ENCODE data around the gene PIK3C3. TPM values are rescaled to one million over a fixed set of nuclear protein-coding genes. Genes with fewer than 3 reads are reported as not detected.

Gene PIK3C3
- total RNA-seq, 2 experiments from 2014 or later = 8.3 to 22.3 TPM

- Histone ChIP-seq H3K36me3 (ENCODE audit: insufficient read depth, low read length) (no peaks in the 10 kb centered on the region), H3K4me2 (ENCODE audit: low read length) (no peak overlapping the region), H3K27ac (ENCODE audit: low read depth, low read length, poor library complexity, severe bottlenecking) (no peak overlapping the region), H2AFZ (ENCODE audit: low read length) (no peak overlapping the region), H3K4me3 (ENCODE audit: low read depth, low read length, poor library complexity, severe bottlenecking) (no peak overlapping the region), H4K20me1 (ENCODE audit: insufficient read depth, low read length) (no peaks in the 10 kb centered on the region), H3K9me3 (ENCODE audit: low read length) (no peaks in the 10 kb centered on the region), H3K79me2 (ENCODE audit: insufficient read depth, low read depth, low read length) (no peaks in the 10 kb centered on the region), H3K4me1 (ENCODE audit: insufficient read depth, low read length, poor library complexity, severe bottlenecking) (no peaks in the 10 kb centered on the region), H3K9me2 (ENCODE audit: insufficient read depth, low read length) (no peaks in the 10 kb centered on the region)
- intact Hi-C loops (cut with micrococcal nuclease; ENCODE audit: unreplicated experiment) = no loop called here
- ChIA-PET POLR2A (no interaction called here), CTCF (ENCODE audit: unreplicated experiment) (no interaction called here)
- BruUV-seq (replicated peaks) = no TSS peak
- no peak for TF ChIP-seq EZH2phosphoT487 (IDR thresholded peaks at IDR 0.05; ENCODE audit: borderline replicate concordance, low read depth, low read length)
- TF ChIP-seq CTCF (conservative IDR thresholded peaks at IDR 0.05; ENCODE audit: low read length) = no peak
- no peak for DNase-seq (ENCODE audit: low spot score)
Measured at GRCh38 chr18:42100911-42101310, 145.9 kb downstream of the PIK3C3 start.

DNA sequence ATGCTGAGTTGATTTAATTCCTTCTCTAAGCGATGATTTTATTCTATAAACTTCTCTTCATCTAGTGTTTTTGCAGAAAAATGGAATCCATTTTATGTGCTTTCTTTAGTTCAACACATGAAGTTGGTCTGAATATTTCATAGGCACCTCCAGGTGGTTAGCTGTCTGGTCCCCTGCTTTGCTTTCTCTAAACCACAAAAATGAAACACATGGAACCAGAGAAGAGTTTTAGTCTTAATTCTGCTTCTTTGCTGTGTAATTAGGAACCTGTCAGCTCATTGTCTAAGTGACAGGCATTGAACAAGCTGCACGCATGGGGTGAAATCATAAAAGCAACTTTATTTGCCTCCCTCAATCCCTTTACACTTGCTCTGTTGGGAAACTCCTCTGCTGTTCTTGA lies 150.4 kb downstream of the PIK3C3 start:
- CTCF ChIA-PET (ENCODE audit: unreplicated experiment) = no interaction called here
- no peak for DNase-seq (ENCODE audit: low spot score)
- Histone ChIP-seq H3K79me2 (ENCODE audit: insufficient read depth, low read depth, low read length) (no peaks in the 10 kb centered on the region), H4K20me1 (ENCODE audit: insufficient read depth, low read length) (no peaks in the 10 kb centered on the region), H3K4me1 (ENCODE audit: insufficient read depth, low read length, poor library complexity, severe bottlenecking) (no peaks in the 10 kb centered on the region), H3K9me3 (ENCODE audit: low read length) (no peaks in the 10 kb centered on the region), H3K27ac (ENCODE audit: low read depth, low read length, poor library complexity, severe bottlenecking) (no peak overlapping the region), H3K4me2 (ENCODE audit: low read length) (no peak overlapping the region), H2AFZ (ENCODE audit: low read length) (no peak overlapping the region), H3K4me3 (ENCODE audit: low read depth, low read length, poor library complexity, severe bottlenecking) (no peak overlapping the region), H3K36me3 (ENCODE audit: insufficient read depth, low read length) (no peaks in the 10 kb centered on the region), H3K9me2 (ENCODE audit: insufficient read depth, low read length) (no peaks in the 10 kb centered on the region)
- no TSS peak for BruUV-seq (replicated peaks)
- intact Hi-C loops (cut with micrococcal nuclease; ENCODE audit: unreplicated experiment) = no loop called here
- TF ChIP-seq EZH2phosphoT487 (IDR thresholded peaks at IDR 0.05; ENCODE audit: borderline replicate concordance, low read depth, low read length) = no peak
- TF ChIP-seq CTCF (conservative IDR thresholded peaks at IDR 0.05; ENCODE audit: low read length) = no peak
- POLR2A ChIA-PET = interaction anchor here (0.6 kb wide), 1 partner anchor 732 kb away, joined by 3 read pairs; no protein-coding TSS in a partner anchor

- TF ChIP-seq CTCF (conservative IDR thresholded peaks at IDR 0.05; ENCODE audit: low read length) = no peak
- no peak for TF ChIP-seq EZH2phosphoT487 (IDR thresholded peaks at IDR 0.05; ENCODE audit: borderline replicate concordance, low read depth, low read length)
- DNase-seq (ENCODE audit: low spot score) = no peak
- BruUV-seq (replicated peaks) = no TSS peak
Measured at GRCh38 chr18:42106784-42107183, 151.8 kb downstream of the PIK3C3 start.

More at GRCh38 chr18:42106784-42107183, 151.8 kb downstream of the PIK3C3 start:
- Histone ChIP-seq H2AFZ (ENCODE audit: low read length) (no peak overlapping the region), H3K36me3 (ENCODE audit: insufficient read depth, low read length) (no peaks in the 10 kb centered on the region), H3K27ac (ENCODE audit: low read depth, low read length, poor library complexity, severe bottlenecking) (no peak overlapping the region), H3K9me3 (ENCODE audit: low read length) (no peaks in the 10 kb centered on the region), H3K4me2 (ENCODE audit: low read length) (no peak overlapping the region), H4K20me1 (ENCODE audit: insufficient read depth, low read length) (no peaks in the 10 kb centered on the region), H3K4me3 (ENCODE audit: low read depth, low read length, poor library complexity, severe bottlenecking) (no peak overlapping the region), H3K79me2 (ENCODE audit: insufficient read depth, low read depth, low read length) (no peaks in the 10 kb centered on the region), H3K4me1 (ENCODE audit: insufficient read depth, low read length, poor library complexity, severe bottlenecking) (no peaks in the 10 kb centered on the region), H3K9me2 (ENCODE audit: insufficient read depth, low read length) (no peaks in the 10 kb centered on the region)
- ChIA-PET POLR2A (no interaction called here), CTCF (ENCODE audit: unreplicated experiment) (no interaction called here)
- intact Hi-C loops (cut with micrococcal nuclease; ENCODE audit: unreplicated experiment) = no loop called here

All from OCI-LY7 (cell line).